BE2C (cell line): ENCODE data around the gene ASTN2.
"Not testable (repeated sequence)": the region's sequence is repeated elsewhere in the genome, so short reads cannot be mapped to it uniquely, and the experiment has no call there.

Experiments used
- DNase-seq: peaks from one replicate; pipeline ENCODE4 v3.0.0-alpha.2; 2020
- H3K27me3 ChIP-seq: fragments of 250-450 bp; sonication (Bioruptor Pico); 2 replicates; pipeline ENCODE4 v1.5.1; 2020; ENCODE audit warnings: mild to moderate bottlenecking
- H3K36me3 ChIP-seq: fragments of 250-450 bp; sonication (Bioruptor Pico); 2 replicates; pipeline ENCODE4 v1.5.1; 2020; ENCODE audit warnings: mild to moderate bottlenecking
- H3K4me1 ChIP-seq: fragments of 250-450 bp; sonication (Bioruptor Pico); 2 replicates; pipeline ENCODE4 v1.5.1; 2020
- H3K4me3 ChIP-seq: 2 replicates; pipeline ENCODE4 v1.5.1; 2011; ENCODE audit warnings: low read depth, low read length
- H3K9me3 ChIP-seq: fragments of 250-450 bp; sonication (Bioruptor Pico); 2 replicates; pipeline ENCODE4 v1.5.1; 2020
- CTCF ChIP-seq: IDR thresholded peaks from 2 replicates; pipeline ENCODE4 v1.5.1; 2012; ENCODE audit warnings: mild to moderate bottlenecking, low read depth, low read length

Gene ASTN2

GRCh38 chr9:116695438-116695837, 719.4 kb downstream of the ASTN2 start:
- Histone ChIP-seq H3K9me3 (no peaks in the 10 kb centered on the region), H3K36me3 (peaks cover 50% of the 10 kb centered on the region), H3K4me1 (no peaks in the 10 kb centered on the region), H3K27me3 (no peaks in the 10 kb centered on the region), H3K4me3 (no peak overlapping the region)
- DNase-seq, result no peak
- no peak for TF ChIP-seq CTCF

- DNase-seq, result no peak
- TF ChIP-seq CTCF, result no peak
- no peaks in the 10 kb centered on the region for H3K4me1 ChIP-seq
These were observed 720.0 kb downstream of the ASTN2 start for GRCh38 chr9:116694785-116695291.

GRCh38 chr9:116693233-116693731, 721.6 kb downstream of the ASTN2 start:
- no peak overlapping the region for H3K4me3 ChIP-seq
- H3K4me1 ChIP-seq, result no peaks in the 10 kb centered on the region
- no peak for TF ChIP-seq CTCF
- no peak for DNase-seq
- H3K27me3 ChIP-seq, result no peaks in the 10 kb centered on the region
- peaks cover 28% of the 10 kb centered on the region for H3K36me3 ChIP-seq
- H3K9me3 ChIP-seq, result no peaks in the 10 kb centered on the region

More at GRCh38 chr9:116694785-116695291, 720.0 kb downstream of the ASTN2 start:
- Histone ChIP-seq H3K9me3 (no peaks in the 10 kb centered on the region), H3K27me3 (no peaks in the 10 kb centered on the region), H3K36me3 (peaks cover 44% of the 10 kb centered on the region), H3K4me3 (no peak overlapping the region)

GRCh38 chr9:116692616-116693015, 722.2 kb downstream of the ASTN2 start:
- no peaks in the 10 kb centered on the region for H3K9me3 ChIP-seq

GRCh38 chr9:116691607-116692006, 723.2 kb downstream of the ASTN2 start:
- no peak for DNase-seq
- peaks cover 18% of the 10 kb centered on the region for H3K36me3 ChIP-seq
- no peaks in the 10 kb centered on the region for H3K4me1 ChIP-seq
- no peak for TF ChIP-seq CTCF
- no peaks in the 10 kb centered on the region for H3K27me3 ChIP-seq
- H3K9me3 ChIP-seq, result no peaks in the 10 kb centered on the region
- no peak overlapping the region for H3K4me3 ChIP-seq

More at GRCh38 chr9:116692616-116693015, 722.2 kb downstream of the ASTN2 start:
- no peak for DNase-seq
- no peaks in the 10 kb centered on the region for H3K4me1 ChIP-seq
- H3K27me3 ChIP-seq, result no peaks in the 10 kb centered on the region
- H3K36me3 ChIP-seq, result peaks cover 22% of the 10 kb centered on the region
- no peak for TF ChIP-seq CTCF
- H3K4me3 ChIP-seq, result no peak overlapping the region

- not testable (repeated sequence) for DNase-seq, H3K4me1 ChIP-seq
These were observed 724.1 kb downstream of the ASTN2 start for GRCh38 chr9:116690805-116691204.

More at GRCh38 chr9:116690805-116691204, 724.1 kb downstream of the ASTN2 start:
- H3K4me3 ChIP-seq, H3K27me3 ChIP-seq, H3K9me3 ChIP-seq: not testable (repeated sequence)
- peaks cover 21% of the 10 kb centered on the region for H3K36me3 ChIP-seq
